HCT116 (cell line): Measurements from ENCODE around the gene SPRN. TPM values are rescaled to one million over a fixed set of nuclear protein-coding genes. Genes with fewer than 3 reads are reported as not detected.

Source experiments
- ATAC-seq: fragments of 200-7000 bp; cut with Tn5 transposase; 2 replicates; pipeline ENCODE4 v1.9.1; 2020; ENCODE audit warnings: mild to moderate bottlenecking, moderate library complexity
- BruUV-seq: library from RNA; stranded (reverse); fragments of 400-500 nt; replicated peaks from 2 replicates; lab custom pipeline; 2021; lab: Mats Ljungman, UMichigan
- CTCF ChIA-PET: fragments of 300-600 bp; sonication (Branson Sonifier 250); formaldehyde crosslinking; loops from one replicate; lab custom pipeline; 2021; ENCODE audit warnings: antibody characterized with exemption; lab: Charles Lee
- POLR2A ChIA-PET: fragments of 300-600, 350-600 bp; sonication (Branson Sonifier 250); formaldehyde crosslinking; loops from one replicate; lab custom pipeline; 2021; ENCODE audit warnings: antibody characterized with exemption; lab: Charles Lee
- RAD21 ChIA-PET, 2 experiments: fragments of 300-600 bp; sonication (Branson Sonifier 250); formaldehyde crosslinking; loops; one replicate each; lab custom pipeline; 2023; ENCODE audit warnings: low total read pairs in 2 of 2; ENCODE audit not compliant: uncharacterized antibody in 2 of 2, unreplicated experiment in 2 of 2, low non-redundant PET in 1 of 2; lab: Charles Lee
- DNase-seq: peaks from one replicate; pipeline ENCODE4 v3.0.0-alpha.2; 2010; ENCODE audit warnings: low read depth, low spot score
- H2AFZ ChIP-seq: fragments of 200-600 bp; shearing (Covaris generic), sonication (generic); 2 replicates; pipeline ENCODE4 v1.6.1; 2017; ENCODE audit warnings: low read depth, mixed run types, mixed read lengths, antibody characterized with exemption, low read length; ENCODE audit not compliant: poor library complexity, severe bottlenecking
- H3K27ac ChIP-seq: 2 replicates; pipeline ENCODE4 v1.5.1; 2012; ENCODE audit warnings: low read depth, low read length
- H3K27me3 ChIP-seq: fragments of 200-600 bp; sonication (generic); 2 replicates; pipeline ENCODE4 v1.6.1; 2016; ENCODE audit warnings: mixed run types, low read length, mixed read lengths; ENCODE audit not compliant: insufficient read depth
- H3K36me3 ChIP-seq, 2 experiments: fragments of 200-500 bp in 1 of 2; fragments of 200-600 bp in 1 of 2; sonication (Bioruptor generic) in 1 of 2; sonication (generic) in 1 of 2; 2 replicates each; pipeline versions ENCODE4 v1.5.1 to v1.6.1; 2014 to 2016; ENCODE audit warnings: low read length in 2 of 2, inconsistent platforms in 1 of 2, mixed read lengths in 1 of 2, mixed run types in 1 of 2; ENCODE audit not compliant: insufficient read depth in 2 of 2, control insufficient read depth in 1 of 2
- H3K4me1 ChIP-seq, 2 experiments: fragments of 200-600 bp in 1 of 2; sonication (generic) in 1 of 2; 2 replicates each; pipeline versions ENCODE4 v1.5.1 to v1.6.1; 2012 to 2017; ENCODE audit warnings: low read length in 2 of 2, inconsistent platforms in 1 of 2, mild to moderate bottlenecking in 1 of 2, mixed read lengths in 1 of 2, mixed run types in 1 of 2, moderate library complexity in 1 of 2; ENCODE audit not compliant: insufficient read depth in 2 of 2, control insufficient read depth in 1 of 2
- H3K4me2 ChIP-seq: fragments of 200-600 bp; sonication (generic); 2 replicates; pipeline ENCODE4 v1.6.1; 2017; ENCODE audit warnings: mixed run types, low read length, mixed read lengths
- H3K4me3 ChIP-seq, 2 experiments: fragments of 200-600 bp in 1 of 2; sonication (generic) in 1 of 2; replicated peaks in 1 of 2; 2 replicates each; pipeline ENCODE4 v1.5.1; 2011 to 2016; ENCODE audit warnings: low read length in 2 of 2, control low read depth in 1 of 2, low read depth in 1 of 2, mild to moderate bottlenecking in 1 of 2, mixed read lengths in 1 of 2, mixed run types in 1 of 2
- H3K79me2 ChIP-seq: fragments of 200-600 bp; sonication (generic); 2 replicates; pipeline ENCODE4 v1.6.1; 2017; ENCODE audit warnings: mild to moderate bottlenecking, mixed run types, low read length, moderate library complexity, mixed read lengths; ENCODE audit not compliant: insufficient read depth
- H3K9ac ChIP-seq: fragments of 200-600 bp; sonication (generic); 2 replicates; pipeline ENCODE4 v1.6.1; 2016; ENCODE audit warnings: low read length, mixed read lengths
- H3K9me2 ChIP-seq: fragments of 200-600 bp; sonication (generic), shearing (Covaris generic); 2 replicates; pipeline ENCODE4 v1.6.1; 2017; ENCODE audit warnings: mixed run types, mild to moderate bottlenecking, moderate library complexity; ENCODE audit not compliant: insufficient read depth
- H3K9me3 ChIP-seq, 2 experiments: fragments of 200-500 bp in 1 of 2; fragments of 200-600 bp in 1 of 2; sonication (Bioruptor generic) in 1 of 2; sonication (generic) in 1 of 2; 2 replicates each; pipeline ENCODE4 v1.6.1; 2014 to 2017; ENCODE audit warnings: low read length in 2 of 2, mixed read lengths in 2 of 2, inconsistent platforms in 1 of 2, low read depth in 1 of 2, mild to moderate bottlenecking in 1 of 2, mixed run types in 1 of 2, moderate library complexity in 1 of 2; ENCODE audit not compliant: control insufficient read depth in 1 of 2, insufficient read depth in 1 of 2
- H4K20me1 ChIP-seq: fragments of 200-600 bp; sonication (generic), shearing (Covaris generic); 2 replicates; pipeline ENCODE4 v1.6.1; 2017; ENCODE audit warnings: mixed run types, mild to moderate bottlenecking, moderate library complexity; ENCODE audit not compliant: insufficient read depth
- CBX3 ChIP-seq: IDR thresholded peaks from 2 replicates; pipeline ENCODE4 v1.6.1; 2012; ENCODE audit warnings: low read depth
- CEBPB ChIP-seq: IDR thresholded peaks from 2 replicates; pipeline ENCODE4 v1.6.1; 2012; ENCODE audit warnings: low read depth
- EZH2 ChIP-seq: fragments of 200-600 bp; sonication (generic); IDR thresholded peaks from 2 replicates; pipeline ENCODE4 v1.6.1; 2017; ENCODE audit warnings: antibody characterized with exemption, mixed run types
- FOSL1 ChIP-seq: IDR thresholded peaks from 2 replicates; pipeline ENCODE4 v1.6.1; 2012; ENCODE audit warnings: low read depth
- POLR2AphosphoS5 ChIP-seq: IDR thresholded peaks from 2 replicates; pipeline ENCODE4 v1.6.1; 2011; ENCODE audit warnings: mild to moderate bottlenecking, low read depth, low read length, moderate library complexity
- RAD21 ChIP-seq: IDR thresholded peaks from 2 replicates; pipeline ENCODE4 v1.6.1; 2012; ENCODE audit warnings: low read depth, mild to moderate bottlenecking
- REST ChIP-seq: IDR thresholded peaks from 2 replicates; pipeline ENCODE4 v1.6.1; 2012; ENCODE audit warnings: low read depth
- SIN3A ChIP-seq: IDR thresholded peaks from 2 replicates; pipeline ENCODE4 v1.6.1; 2012; ENCODE audit warnings: low read depth
- SP1 ChIP-seq: IDR thresholded peaks from 2 replicates; pipeline ENCODE4 v1.6.1; 2012; ENCODE audit warnings: low read depth
- SRF ChIP-seq: IDR thresholded peaks from 2 replicates; pipeline ENCODE4 v1.6.1; 2012; ENCODE audit warnings: low read depth
- TCF7L2 ChIP-seq: IDR thresholded peaks from 2 replicates; pipeline ENCODE4 v1.7.0; 2011; ENCODE audit warnings: borderline replicate concordance, inconsistent platforms; ENCODE audit not compliant: insufficient read depth, insufficient read length; ENCODE audit errors: extremely low read depth
- ZFX ChIP-seq: fragments of 450-650 bp; IDR thresholded peaks from 2 replicates; pipeline ENCODE4 v1.6.1; 2017
- intact Hi-C: fragments of 100-400 bp; cut with micrococcal nuclease; formaldehyde crosslinking; loops from 2 replicates; pipeline ENCODE4 v1.10.0; 2022
- total RNA-seq: library from RNA; stranded (reverse); gene quantifications from one replicate; pipeline ENCODE4 v1.2.1, GENCODE V29; 2021; ENCODE audit not compliant: unreplicated experiment
- TF ChIP-seq, protein P1 (sequence below): IDR thresholded peaks from 2 replicates; pipeline ENCODE4 v1.6.1; 2012

Gene SPRN
- total RNA-seq, 1 experiment from 2014 or later: not detected

GRCh38 chr10:133418289-133418993 is 6.0 kb downstream of the SPRN start:
- CTCF ChIA-PET: no interaction called here
- Histone ChIP-seq H3K27ac (no peak overlapping the region), H3K79me2 (no peaks in the 10 kb centered on the region), H3K27me3 (no peaks in the 10 kb centered on the region), H3K4me1 (no peaks in the 10 kb centered on the region), H4K20me1 (no peaks in the 10 kb centered on the region), H3K4me2 (no peak overlapping the region), H3K4me3 (no peak overlapping the region), H3K9me2 (no peaks in the 10 kb centered on the region), H3K9me3 (no peaks in the 10 kb centered on the region), H2AFZ (no peak overlapping the region), H3K36me3 (peaks cover 0 to 3% of the 10 kb centered on the region in 2 experiments; a peak in 1 of 4 replicates), H3K9ac (no peak overlapping the region)
- TF ChIP-seq EZH2: no peak
- no peak for TF ChIP-seq POLR2AphosphoS5
- TF ChIP-seq RAD21: no peak
- BruUV-seq: no TSS peak
- DNase-seq (no peak), ATAC-seq (no peak)
- intact Hi-C loops: no loop called here
- RAD21 ChIA-PET: no interaction called here
- POLR2A ChIA-PET: no interaction called here

DNA sequence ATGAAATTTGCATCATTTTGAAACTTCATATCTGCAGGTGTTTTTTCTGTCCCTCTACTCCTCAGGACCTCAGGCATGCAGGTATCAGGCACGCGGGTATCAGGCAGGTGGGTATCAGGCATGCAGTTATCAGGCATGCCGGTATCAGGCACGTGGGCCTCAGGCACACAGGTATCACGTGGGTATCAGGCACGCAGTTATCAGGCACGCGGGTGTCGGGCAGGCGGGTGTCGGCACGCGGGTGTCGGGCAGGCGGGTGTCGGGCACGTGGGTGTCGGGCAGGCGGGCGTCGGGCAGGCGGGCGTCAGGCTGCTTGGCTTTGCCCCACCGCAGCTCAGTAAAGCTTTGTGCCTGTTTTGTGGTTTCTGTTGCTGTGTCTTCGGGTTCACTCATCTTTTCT is 8.7 kb downstream of the SPRN start:
- RAD21 ChIA-PET: no interaction called here
- Histone ChIP-seq H3K4me2 (no peak overlapping the region), H3K27me3 (no peaks in the 10 kb centered on the region), H3K79me2 (peaks cover 17% of the 10 kb centered on the region), H3K9ac (no peak overlapping the region), H2AFZ (no peak overlapping the region), H3K36me3 (peaks cover 0 to 14% of the 10 kb centered on the region in 2 experiments; a peak in 2 of 4 replicates), H3K4me1 (no peaks in the 10 kb centered on the region), H3K27ac (no peak overlapping the region), H3K9me2 (no peaks in the 10 kb centered on the region), H4K20me1 (no peaks in the 10 kb centered on the region), H3K9me3 (no peaks in the 10 kb centered on the region), H3K4me3 (no peak overlapping the region)
- ATAC-seq (no peak), DNase-seq (no peak)
- POLR2A ChIA-PET: no interaction called here
- TF ChIP-seq SP1 (no peak), EZH2 (no peak), TCF7L2 (no peak), CBX3 (no peak), ZFX (no peak), REST (no peak), FOSL1 (no peak), SRF (no peak), SIN3A (no peak), CEBPB (no peak)
- TF ChIP-seq, protein P1, sequence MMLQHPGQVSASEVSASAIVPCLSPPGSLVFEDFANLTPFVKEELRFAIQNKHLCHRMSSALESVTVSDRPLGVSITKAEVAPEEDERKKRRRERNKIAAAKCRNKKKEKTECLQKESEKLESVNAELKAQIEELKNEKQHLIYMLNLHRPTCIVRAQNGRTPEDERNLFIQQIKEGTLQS: no peak
- CTCF ChIA-PET: no interaction called here
- no TSS peak for BruUV-seq
- intact Hi-C loops: no loop called here
